BJ (cell line): ENCODE data around the gene TMTC4. TPM values are rescaled to one million over a fixed set of nuclear protein-coding genes. Genes with fewer than 3 reads are reported as not detected.

Experiments used
- CTCF ChIA-PET: fragments of 350-600 bp; formaldehyde crosslinking; extraction: SDS; loops from one replicate; lab custom pipeline; 2021; ENCODE audit warnings: antibody characterized with exemption, inconsistent platforms; lab: Yijun Ruan, JAX
- POLR2A ChIA-PET: fragments of 300-600 bp; sonication (Branson Sonifier 250); formaldehyde crosslinking; extraction: SDS; loops from one replicate; lab custom pipeline; 2021; ENCODE audit warnings: antibody characterized with exemption; lab: Charles Lee
- DNase-seq: peaks from one replicate; pipeline ENCODE4 v3.0.0-alpha.2; 2011; ENCODE audit warnings: low read depth
- H3K27me3 ChIP-seq: 2 replicates; pipeline ENCODE4 v1.6.0; 2011; ENCODE audit warnings: low read length; ENCODE audit not compliant: control insufficient read depth, insufficient read depth
- H3K36me3 ChIP-seq: 2 replicates; pipeline ENCODE4 v1.5.1; 2011; ENCODE audit warnings: low read length; ENCODE audit not compliant: control insufficient read depth, insufficient read depth
- H3K4me3 ChIP-seq: 2 replicates; pipeline ENCODE4 v1.5.1; 2011; ENCODE audit warnings: low read depth, mild to moderate bottlenecking, control low read depth, low read length
- CTCF ChIP-seq: IDR thresholded peaks from 2 replicates; pipeline ENCODE4 v1.5.1; 2011; ENCODE audit warnings: low read depth, mild to moderate bottlenecking, control low read depth, inconsistent platforms, low read length, moderate library complexity; ENCODE audit not compliant: insufficient read depth
- polyA plus RNA-seq: library from polyadenylated mRNA; depleted of rRNA; stranded (reverse); fragments of >200 nt; gene quantifications from 2 replicates; pipeline ENCODE4 v1.2.3, GENCODE V29; 2011

The TMTC4 gene
- polyA plus RNA-seq, 1 experiment = 10.9 TPM

- H3K27me3 ChIP-seq = no peaks in the 10 kb centered on the region
- POLR2A ChIA-PET = no interaction called here
- CTCF ChIA-PET = interaction anchor here (1.5 kb wide), 1 partner anchor 37 kb away, joined by 4 read pairs; no protein-coding TSS in a partner anchor
- no peaks in the 10 kb centered on the region for H3K36me3 ChIP-seq
- no peak for DNase-seq
- no peak for TF ChIP-seq CTCF
- no peak overlapping the region for H3K4me3 ChIP-seq
Observed at GRCh38 chr13:100608906-100609305, 65.7 kb downstream of the TMTC4 start.

GRCh38 chr13:100608489-100608888 lies 66.1 kb downstream of the TMTC4 start:
- POLR2A ChIA-PET = no interaction called here
- Histone ChIP-seq H3K27me3 (no peaks in the 10 kb centered on the region), H3K4me3 (no peak overlapping the region), H3K36me3 (no peaks in the 10 kb centered on the region)
- DNase-seq = no peak
- no peak for TF ChIP-seq CTCF
- CTCF ChIA-PET = no interaction called here

- DNase-seq = no peak
- Histone ChIP-seq H3K36me3 (no peaks in the 10 kb centered on the region), H3K4me3 (no peak overlapping the region), H3K27me3 (no peaks in the 10 kb centered on the region)
- POLR2A ChIA-PET = no interaction called here
- CTCF ChIA-PET = interaction anchor here (0.8 to 1.1 kb wide), 2 partner anchors 10 to 32 kb away, joined by 3 to 4 read pairs; no protein-coding TSS in a partner anchor
- TF ChIP-seq CTCF = no peak
Observed at GRCh38 chr13:100604918-100605710, 69.5 kb downstream of the TMTC4 start.

GRCh38 chr13:100602493-100603111 lies 72.0 kb downstream of the TMTC4 start:
- DNase-seq = no peak
- Histone ChIP-seq H3K4me3 (no peak overlapping the region), H3K36me3 (no peaks in the 10 kb centered on the region), H3K27me3 (no peaks in the 10 kb centered on the region)
- ChIA-PET CTCF (no interaction called here), POLR2A (no interaction called here)
- no peak for TF ChIP-seq CTCF

- no peak for DNase-seq
- no peaks in the 10 kb centered on the region for H3K36me3 ChIP-seq
- H3K4me3 ChIP-seq = no peak overlapping the region
- CTCF ChIA-PET = no interaction called here
- no peak for TF ChIP-seq CTCF
- POLR2A ChIA-PET = no interaction called here
- H3K27me3 ChIP-seq = no peaks in the 10 kb centered on the region
Observed at GRCh38 chr13:100601716-100602115, 72.9 kb downstream of the TMTC4 start.
